ENCODE measurements around the gene RUFY3.

RUFY3 gene

GRCh38 chr4:70830054-70830453 is 108.3 kb downstream of the RUFY3 start:
- Histone ChIP-seq H3K4me2 (no peak overlapping the region), H3K79me2 (ENCODE audit: insufficient read depth, low read depth) (peaks cover 43% of the 10 kb centered on the region), H3K4me3 (IDR thresholded peaks at IDR 0.05; ENCODE audit: insufficient read depth, low read depth, low read length) (no peak overlapping the region), H3K4me1 (ENCODE audit: low read depth, poor library complexity, severe bottlenecking) (no peaks in the 10 kb centered on the region), H3K27me3 (ENCODE audit: insufficient read depth, low read depth) (no peaks in the 10 kb centered on the region), H2AFZ (ENCODE audit: low read depth) (no peak overlapping the region), H4K20me1 (ENCODE audit: insufficient read depth) (no peaks in the 10 kb centered on the region), H3K36me3 (ENCODE audit: insufficient read depth) (peaks cover 22% of the 10 kb centered on the region; the same call in 1 of the 2 replicates), H3K9ac (no peak overlapping the region), H3K27ac (no peak overlapping the region)
- TF ChIP-seq CTCF (conservative IDR thresholded peaks at IDR 0.05; ENCODE audit: low read depth, low read length): no peak

GRCh38 chr4:70831293-70831692 is 109.5 kb downstream of the RUFY3 start:
- H3K27me3 ChIP-seq (ENCODE audit: insufficient read depth, low read depth): no peaks in the 10 kb centered on the region
- H4K20me1 ChIP-seq (ENCODE audit: insufficient read depth): 0 out of 2 replicates have a peak, but pooled peaks cover under 1% of the 10 kb centered on the region
- H2AFZ ChIP-seq (ENCODE audit: low read depth): no peak overlapping the region
- peaks cover 22% of the 10 kb centered on the region; the same call in 1 of the 2 replicates for H3K36me3 ChIP-seq (ENCODE audit: insufficient read depth)
- no peak overlapping the region for H3K9ac ChIP-seq
- H3K4me1 ChIP-seq (ENCODE audit: low read depth, poor library complexity, severe bottlenecking): no peaks in the 10 kb centered on the region
- H3K4me3 ChIP-seq (IDR thresholded peaks at IDR 0.05; ENCODE audit: insufficient read depth, low read depth, low read length): no peak overlapping the region
- no peak overlapping the region for H3K27ac ChIP-seq
- H3K79me2 ChIP-seq (ENCODE audit: insufficient read depth, low read depth): peaks cover 53% of the 10 kb centered on the region
- H3K4me2 ChIP-seq: no peak overlapping the region
- no peak for TF ChIP-seq CTCF (conservative IDR thresholded peaks at IDR 0.05; ENCODE audit: low read depth, low read length)

- H2AFZ ChIP-seq (ENCODE audit: low read depth): no peak overlapping the region
- peaks cover 77% of the 10 kb centered on the region for H3K79me2 ChIP-seq (ENCODE audit: insufficient read depth, low read depth)
- no peak overlapping the region for H3K9ac ChIP-seq
- H3K36me3 ChIP-seq (ENCODE audit: insufficient read depth): peaks cover 19% of the 10 kb centered on the region; the same call in 1 of the 2 replicates
- no peak overlapping the region for H3K27ac ChIP-seq
- no peak for TF ChIP-seq CTCF (conservative IDR thresholded peaks at IDR 0.05; ENCODE audit: low read depth, low read length)
- H3K27me3 ChIP-seq (ENCODE audit: insufficient read depth, low read depth): no peaks in the 10 kb centered on the region
- peaks cover 12% of the 10 kb centered on the region for H3K4me1 ChIP-seq (ENCODE audit: low read depth, poor library complexity, severe bottlenecking)
- H3K4me2 ChIP-seq: no peak overlapping the region
- peaks cover 17% of the 10 kb centered on the region for H4K20me1 ChIP-seq (ENCODE audit: insufficient read depth)
- H3K4me3 ChIP-seq (IDR thresholded peaks at IDR 0.05; ENCODE audit: insufficient read depth, low read depth, low read length): no peak overlapping the region
Observed at GRCh38 chr4:70833675-70834074, 111.9 kb downstream of the RUFY3 start.

GRCh38 chr4:70836081-70836480 is 114.3 kb downstream of the RUFY3 start:
- H3K27ac ChIP-seq: no peak overlapping the region
- H3K79me2 ChIP-seq (ENCODE audit: insufficient read depth, low read depth): peaks cover 75% of the 10 kb centered on the region
- H3K9ac ChIP-seq: no peak overlapping the region
- no peak for TF ChIP-seq CTCF (conservative IDR thresholded peaks at IDR 0.05; ENCODE audit: low read depth, low read length)
- peaks cover 15% of the 10 kb centered on the region for H3K4me1 ChIP-seq (ENCODE audit: low read depth, poor library complexity, severe bottlenecking)
- peaks cover 17% of the 10 kb centered on the region for H4K20me1 ChIP-seq (ENCODE audit: insufficient read depth)
- H2AFZ ChIP-seq (ENCODE audit: low read depth): no peak overlapping the region
- no peaks in the 10 kb centered on the region for H3K27me3 ChIP-seq (ENCODE audit: insufficient read depth, low read depth)
- H3K4me2 ChIP-seq: no peak overlapping the region
- H3K36me3 ChIP-seq (ENCODE audit: insufficient read depth): peaks cover 19% of the 10 kb centered on the region; the same call in 1 of the 2 replicates
- no peak overlapping the region for H3K4me3 ChIP-seq (IDR thresholded peaks at IDR 0.05; ENCODE audit: insufficient read depth, low read depth, low read length)
